Measurements from ENCODE around the gene SAP130.

DNA sequence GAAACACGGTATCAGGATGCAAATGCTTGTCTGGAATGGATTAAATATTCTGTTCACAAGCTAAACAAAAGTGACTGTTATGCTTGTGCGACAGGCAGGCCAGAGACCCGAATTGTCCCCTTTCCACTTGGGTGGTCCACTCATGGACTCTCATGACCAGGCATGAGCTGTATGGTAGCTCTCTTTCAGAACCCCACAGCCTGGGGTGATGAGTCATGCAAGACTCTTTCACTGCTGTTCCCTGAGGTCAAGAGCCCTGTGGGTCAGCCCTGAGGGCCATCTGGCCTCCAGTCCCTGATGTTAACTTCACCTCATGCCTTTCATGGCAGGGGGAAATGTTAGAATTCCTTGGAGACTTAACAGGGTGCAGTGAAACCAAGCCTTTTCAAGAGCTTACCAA is 13.7 kb upstream of the SAP130 start:
- no peak for TF ChIP-seq POLR2A (IDR thresholded peaks at IDR 0.05)
- no peak for TF ChIP-seq CTCF (IDR thresholded peaks at IDR 0.05)
- TF ChIP-seq POLR2AphosphoS5 (IDR thresholded peaks at IDR 0.05) = no peak

Measured in prostate gland (tissue), 2 donors.